GM12878 (cell line): ENCODE results near the gene PLA2G4E. TPM values are rescaled to one million over a fixed set of nuclear protein-coding genes. Genes with fewer than 3 reads are reported as not detected.

Experiments
- ATAC-seq: fragments of 200-7000 bp; cut with Tn5 transposase; 3 replicates; pipeline ENCODE4 v1.9.1; 2020; ENCODE audit warnings: mild to moderate bottlenecking, moderate library complexity
- BruUV-seq: library from RNA; stranded (reverse); fragments of 400-500 nt; replicated peaks from 2 replicates; lab custom pipeline; 2021; lab: Mats Ljungman, UMichigan
- CTCF ChIA-PET: fragments of 300-600 bp; sonication (Branson Sonifier 250); formaldehyde crosslinking; extraction: SDS; loops from one replicate; lab custom pipeline; 2021; ENCODE audit warnings: inconsistent platforms; lab: Yijun Ruan, JAX
- POLR2A ChIA-PET: fragments of 350-600 bp; formaldehyde crosslinking; extraction: SDS; loops from one replicate; lab custom pipeline; 2021; ENCODE audit warnings: inconsistent platforms; lab: Charles Lee
- RAD21 ChIA-PET: fragments of 300-600 bp; sonication (Branson Sonifier 250); formaldehyde crosslinking; loops from one replicate; lab custom pipeline; 2023; ENCODE audit warnings: antibody characterized with exemption; ENCODE audit not compliant: unreplicated experiment; lab: Charles Lee
- SMC1A ChIA-PET: fragments of 300-600 bp; sonication (Branson Sonifier 250); formaldehyde crosslinking; loops from one replicate; lab custom pipeline; 2023; ENCODE audit not compliant: unreplicated experiment, uncharacterized antibody; lab: Charles Lee
- DNase-seq: peaks from one replicate; pipeline ENCODE4 v3.0.0-alpha.2; 2011; ENCODE audit warnings: low read depth, low spot score
- FAIRE-seq: peaks from 3 replicates; lab custom pipeline; 2011; peaks lifted over from hg19 to GRCh38; lab: Jason Lieb, UNC
- H2AFZ ChIP-seq: 2 replicates; pipeline ENCODE4 v1.6.0; 2011; ENCODE audit warnings: low read depth, low read length, control low read depth; ENCODE audit not compliant: control insufficient read depth
- H3K27ac ChIP-seq: 2 replicates; pipeline ENCODE4 v1.5.1; 2011; ENCODE audit warnings: control low read depth; ENCODE audit not compliant: control insufficient read depth, insufficient read depth
- H3K27me3 ChIP-seq, 2 experiments: replicated peaks in 1 of 2; 2 replicates each; pipeline versions ENCODE4 v1.6.0 to v1.6.1; 2011; ENCODE audit warnings: low read length in 1 of 2; ENCODE audit not compliant: control insufficient read depth in 2 of 2, insufficient read depth in 2 of 2
- H3K36me3 ChIP-seq, 2 experiments: 2 replicates each; pipeline ENCODE4 v1.5.1; 2011; ENCODE audit warnings: low read length in 1 of 2; ENCODE audit not compliant: control insufficient read depth in 2 of 2, insufficient read depth in 2 of 2
- H3K4me1 ChIP-seq: 2 replicates; pipeline ENCODE4 v1.6.1; 2011; ENCODE audit warnings: mild to moderate bottlenecking, low read length, moderate library complexity, mixed read lengths; ENCODE audit not compliant: control insufficient read depth, insufficient read depth
- H3K4me2 ChIP-seq: 2 replicates; pipeline ENCODE4 v1.6.0; 2011; ENCODE audit warnings: control low read depth; ENCODE audit not compliant: control insufficient read depth, insufficient read depth
- H3K4me3 ChIP-seq: fragments of 200-600 bp; sonication (generic); 2 replicates; pipeline ENCODE4 v1.5.1; 2016
- H3K79me2 ChIP-seq: 2 replicates; pipeline ENCODE4 v1.6.0; 2011; ENCODE audit warnings: low read length; ENCODE audit not compliant: control insufficient read depth, insufficient read depth
- H3K9ac ChIP-seq: 2 replicates; pipeline ENCODE4 v1.8.0; 2011; ENCODE audit warnings: low read length, control low read depth, mixed read lengths; ENCODE audit not compliant: control insufficient read depth, insufficient read depth
- H3K9me3 ChIP-seq: replicated peaks from 3 replicates; pipeline ENCODE4 v1.5.1; 2011; ENCODE audit warnings: mild to moderate bottlenecking, low read length; ENCODE audit not compliant: control insufficient read depth, insufficient read depth
- H4K20me1 ChIP-seq: 2 replicates; pipeline ENCODE4 v1.6.0; 2011; ENCODE audit not compliant: control insufficient read depth, insufficient read depth
- CBX3 ChIP-seq: fragments of 200-600 bp; sonication (generic); IDR thresholded peaks from 2 replicates; pipeline ENCODE4 v1.6.1; 2016; ENCODE audit warnings: low read depth, borderline replicate concordance
- CEBPB ChIP-seq, 2 experiments: fragments of 150-350 bp in 1 of 2; IDR thresholded peaks; 2 replicates each; pipeline ENCODE4 v1.6.1; 2012 to 2014; ENCODE audit warnings: low read depth in 2 of 2, low read length in 2 of 2, borderline replicate concordance in 1 of 2, inconsistent platforms in 1 of 2
- KAT2A ChIP-seq: conservative IDR thresholded peaks from 2 replicates; pipeline ENCODE4 v1.6.1; 2011; ENCODE audit warnings: low read depth, low read length; ENCODE audit not compliant: control insufficient read depth
- MXI1 ChIP-seq: fragments of 150-350 bp; IDR thresholded peaks from 2 replicates; pipeline ENCODE4 v1.6.1; 2011; ENCODE audit warnings: low read depth, mild to moderate bottlenecking, inconsistent platforms, low read length, improper control_type of control experiment
- ZNF24 ChIP-seq: fragments of 450-650 bp; IDR thresholded peaks from 2 replicates; pipeline ENCODE4 v1.6.1; 2017; ENCODE audit warnings: antibody characterized with exemption, mild to moderate bottlenecking
- WGBS: methylation state at CpG from one replicate; pipeline ENCODE4 v1.1.6; 2016; ENCODE audit warnings: low lambda C conversion rate; ENCODE audit not compliant: insufficient replicate concordance, insufficient coverage; ENCODE audit errors: missing lambda C conversion rate; 5-methylcytosine and 5-hydroxymethylcytosine counted together
- in situ Hi-C: fragments of 300-500 bp; cut with MboI; formaldehyde crosslinking; loops from 9 replicates; pipeline ENCODE4 v1.14.3; 2018; ENCODE audit warnings: mixed read lengths
- intact Hi-C: fragments of 100-400 bp; cut with micrococcal nuclease; formaldehyde crosslinking; loops from one replicate; pipeline ENCODE4 v1.14.2; 2022; ENCODE audit not compliant: unreplicated experiment
- polyA plus RNA-seq, 11 experiments: library from polyadenylated mRNA; depleted of rRNA in 4 of 11; unstranded in 6 of 11; stranded (reverse) in 5 of 11; fragments of >200 nt; fragmentation: Nextera tagmentation in 4 of 11; fragmentation: Illumina TruSeq in 1 of 11; extraction: Ambion mirVana in 4 of 11; extraction: Trizol in 1 of 11; gene quantifications; 1 replicate in 1 of 11; 2 replicates in 10 of 11; pipeline versions ENCODE4 v1.2.1 to v1.2.3, GENCODE V29; 2011 to 2016; ENCODE audit warnings: inconsistent platforms in 2 of 11, missing spikeins in 2 of 11, low read depth in 1 of 11
- total RNA-seq, 4 experiments: library from RNA; depleted of rRNA in 3 of 4; stranded (reverse); fragments of >200 nt in 3 of 4; fragmentation: Illumina TruSeq in 1 of 4; extraction: Trizol in 1 of 4; gene quantifications; 2 replicates each; pipeline versions ENCODE4 v1.2.1 to v1.2.3, GENCODE V29; 2013 to 2021
- TF ChIP-seq, protein P1 (sequence below): IDR thresholded peaks from 2 replicates; pipeline ENCODE4 v1.6.1; 2012; ENCODE audit warnings: mild to moderate bottlenecking, low read depth, low read length

Gene PLA2G4E
- total and polyA plus RNA-seq, 10 of the 15 experiments (the other 5 are each of a cell fraction or from before 2014, with no cell fraction given), result 0.05 to 0.32 (median 0.06) TPM; not detected in 5

- TF ChIP-seq, protein P1, sequence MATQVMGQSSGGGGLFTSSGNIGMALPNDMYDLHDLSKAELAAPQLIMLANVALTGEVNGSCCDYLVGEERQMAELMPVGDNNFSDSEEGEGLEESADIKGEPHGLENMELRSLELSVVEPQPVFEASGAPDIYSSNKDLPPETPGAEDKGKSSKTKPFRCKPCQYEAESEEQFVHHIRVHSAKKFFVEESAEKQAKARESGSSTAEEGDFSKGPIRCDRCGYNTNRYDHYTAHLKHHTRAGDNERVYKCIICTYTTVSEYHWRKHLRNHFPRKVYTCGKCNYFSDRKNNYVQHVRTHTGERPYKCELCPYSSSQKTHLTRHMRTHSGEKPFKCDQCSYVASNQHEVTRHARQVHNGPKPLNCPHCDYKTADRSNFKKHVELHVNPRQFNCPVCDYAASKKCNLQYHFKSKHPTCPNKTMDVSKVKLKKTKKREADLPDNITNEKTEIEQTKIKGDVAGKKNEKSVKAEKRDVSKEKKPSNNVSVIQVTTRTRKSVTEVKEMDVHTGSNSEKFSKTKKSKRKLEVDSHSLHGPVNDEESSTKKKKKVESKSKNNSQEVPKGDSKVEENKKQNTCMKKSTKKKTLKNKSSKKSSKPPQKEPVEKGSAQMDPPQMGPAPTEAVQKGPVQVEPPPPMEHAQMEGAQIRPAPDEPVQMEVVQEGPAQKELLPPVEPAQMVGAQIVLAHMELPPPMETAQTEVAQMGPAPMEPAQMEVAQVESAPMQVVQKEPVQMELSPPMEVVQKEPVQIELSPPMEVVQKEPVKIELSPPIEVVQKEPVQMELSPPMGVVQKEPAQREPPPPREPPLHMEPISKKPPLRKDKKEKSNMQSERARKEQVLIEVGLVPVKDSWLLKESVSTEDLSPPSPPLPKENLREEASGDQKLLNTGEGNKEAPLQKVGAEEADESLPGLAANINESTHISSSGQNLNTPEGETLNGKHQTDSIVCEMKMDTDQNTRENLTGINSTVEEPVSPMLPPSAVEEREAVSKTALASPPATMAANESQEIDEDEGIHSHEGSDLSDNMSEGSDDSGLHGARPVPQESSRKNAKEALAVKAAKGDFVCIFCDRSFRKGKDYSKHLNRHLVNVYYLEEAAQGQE, result no peak
Observed at GRCh38 chr15:41996921-41997592, 23.8 kb downstream of the PLA2G4E start (continued).

DNA sequence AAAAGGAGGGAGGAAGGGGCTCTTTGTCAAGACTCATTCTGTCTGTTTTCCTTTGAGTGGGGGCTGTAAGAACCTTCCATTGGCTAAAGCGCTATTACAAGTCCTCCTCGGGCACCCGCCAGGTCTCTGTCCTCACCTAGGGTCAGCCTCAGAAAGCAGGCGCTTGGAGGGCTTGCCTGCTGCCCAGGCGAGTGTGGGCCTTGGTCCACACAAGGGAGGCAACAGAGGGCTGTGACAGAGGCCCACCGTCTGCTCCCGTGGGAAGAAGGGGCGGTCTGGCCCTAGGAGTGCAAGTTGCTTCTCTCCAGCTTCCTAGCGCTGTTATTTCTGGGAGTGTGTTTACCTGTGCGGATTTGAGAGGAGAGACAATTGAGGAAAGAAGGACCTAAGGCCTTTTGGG, 24.5 kb downstream of the PLA2G4E start:
- in situ Hi-C loops, result no loop called here
- WGBS, result 79% methylated on average over 10 of the region's 10 CpGs

More for the DNA sequence above, 24.5 kb downstream of the PLA2G4E start:
- H3K4me1 ChIP-seq, result no peaks in the 10 kb centered on the region
- H3K36me3 ChIP-seq, result no peaks in the 10 kb centered on the region
- POLR2A ChIA-PET, result interaction anchor here (0.7 kb wide), 1 partner anchor 26 kb away, joined by 4 read pairs; no protein-coding TSS in a partner anchor
- no peak overlapping the region for H3K4me3 ChIP-seq
- TF ChIP-seq KAT2A (no peak), ZNF24 (no peak), CEBPB (IDR thresholded peaks at IDR 0.05; ENCODE audit: borderline replicate concordance in 1 of 2, low read depth in 2 of 2, low read length in 2 of 2) (no peak), MXI1 (no peak), CBX3 (no peak)
- TF ChIP-seq, all 136 proteins: peak for 0
- ATAC-seq (no peak), FAIRE-seq (no peak), DNase-seq (no peak)
- Histone ChIP-seq H3K27me3 (no peaks in the 10 kb centered on the region), H3K4me2 (no peak overlapping the region), H3K9me3 (no peaks in the 10 kb centered on the region), H3K9ac (no peak overlapping the region), H2AFZ (no peak overlapping the region), H3K27ac (no peak overlapping the region), H4K20me1 (no peaks in the 10 kb centered on the region), H3K79me2 (no peaks in the 10 kb centered on the region)
- intact Hi-C loops, result no loop called here
- no TSS peak for BruUV-seq
- ChIA-PET CTCF (interaction anchor here (1.1 to 2.9 kb wide), 3 partner anchors 60 to 88 kb away, joined by 4 to 13 read pairs (median 8); no protein-coding TSS in a partner anchor), SMC1A (interaction anchor here (1.6 to 1.7 kb wide), 2 partner anchors 17 to 64 kb away, joined by 4 to 7 read pairs; no protein-coding TSS in a partner anchor), RAD21 (interaction anchor here (1.1 kb wide), 1 partner anchor 63 kb away, joined by 4 read pairs; no protein-coding TSS in a partner anchor)
